Osteoblast (primary cell): ENCODE data around the gene PLCH2. TPM values are rescaled to one million over a fixed set of nuclear protein-coding genes. Genes with fewer than 3 reads are reported as not detected.

ENCODE experiments used
- DNase-seq: peaks from one replicate; pipeline ENCODE4 v3.0.0; 2011; ENCODE audit warnings: low spot score, mixed read lengths; ENCODE audit not compliant: insufficient read length; ENCODE audit errors: missing footprints
- H2AFZ ChIP-seq: 2 replicates; pipeline ENCODE4 v1.6.0; 2011; ENCODE audit warnings: mild to moderate bottlenecking, low read length
- H3K27ac ChIP-seq: 2 replicates; pipeline ENCODE4 v1.5.1; 2011; ENCODE audit warnings: mild to moderate bottlenecking, low read depth, low read length, moderate library complexity
- H3K27me3 ChIP-seq: 2 replicates; pipeline ENCODE4 v1.6.0; 2012; ENCODE audit warnings: mild to moderate bottlenecking, control low read depth, inconsistent platforms, low read length, moderate library complexity; ENCODE audit not compliant: insufficient read depth
- H3K36me3 ChIP-seq: 2 replicates; pipeline ENCODE4 v1.5.1; 2011; ENCODE audit warnings: mild to moderate bottlenecking, low read length, control low read depth, moderate library complexity; ENCODE audit not compliant: insufficient read depth
- H3K4me1 ChIP-seq: 2 replicates; pipeline ENCODE4 v1.5.1; 2011; ENCODE audit warnings: mild to moderate bottlenecking, low read length, control low read depth, moderate library complexity; ENCODE audit not compliant: insufficient read depth
- H3K4me2 ChIP-seq: 2 replicates; pipeline ENCODE4 v1.6.0; 2011; ENCODE audit warnings: mild to moderate bottlenecking, low read length; ENCODE audit not compliant: insufficient read depth
- H3K4me3 ChIP-seq: fragments of 200-600 bp; sonication (generic); 3 replicates; pipeline ENCODE4 v1.5.1; 2012; ENCODE audit warnings: mild to moderate bottlenecking, low read length, inconsistent platforms; ENCODE audit not compliant: insufficient read depth
- H3K79me2 ChIP-seq: 2 replicates; pipeline ENCODE4 v1.6.0; 2012; ENCODE audit warnings: mild to moderate bottlenecking, low read length, control low read depth, inconsistent platforms; ENCODE audit not compliant: insufficient read depth
- H3K9me3 ChIP-seq: 2 replicates; pipeline ENCODE4 v1.5.1; 2011; ENCODE audit warnings: low read depth, low read length, control low read depth
- H4K20me1 ChIP-seq: 2 replicates; pipeline ENCODE4 v1.6.0; 2012; ENCODE audit warnings: mild to moderate bottlenecking, low read length, control low read depth; ENCODE audit not compliant: insufficient read depth
- total RNA-seq: library from RNA; depleted of rRNA; stranded (reverse); fragments of >200 nt; gene quantifications from 2 replicates; pipeline ENCODE4 v1.2.3, GENCODE V29; 2012
- TF ChIP-seq, protein P1 (sequence below): IDR thresholded peaks from 2 replicates; pipeline ENCODE4 v1.5.1; 2011; ENCODE audit warnings: mild to moderate bottlenecking, low read depth, low read length, moderate library complexity; ENCODE audit errors: extremely low read depth

PLCH2 gene
- total RNA-seq, 1 donor, result under 0.01 TPM

DNA sequence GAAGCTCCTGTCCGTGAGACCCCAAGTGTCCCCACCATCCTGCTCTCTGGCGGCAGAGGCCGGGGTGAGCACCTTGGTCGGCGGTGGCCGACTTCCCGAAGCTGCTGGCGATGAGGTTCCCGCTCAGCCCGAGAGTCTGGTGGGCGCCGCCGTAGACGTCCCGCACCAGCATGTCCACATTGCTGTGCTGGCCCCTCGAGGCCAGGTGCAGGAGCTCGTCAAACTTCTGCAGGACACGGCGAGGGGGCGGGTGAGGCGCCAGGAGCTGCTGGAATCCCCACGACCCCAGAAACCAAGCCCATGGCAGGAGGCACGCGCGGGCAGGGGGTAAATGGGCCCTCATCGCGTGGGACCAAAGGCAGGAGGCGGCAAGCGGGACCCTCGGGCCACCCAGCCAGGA lies 43.6 kb downstream of the PLCH2 start:
- H3K4me2 ChIP-seq, result no peak overlapping the region
- peaks cover 31% of the 10 kb centered on the region for H3K36me3 ChIP-seq
- no peaks in the 10 kb centered on the region for H3K27me3 ChIP-seq
- H3K4me1 ChIP-seq, result peaks cover 6% of the 10 kb centered on the region
- no peak for DNase-seq
- H3K79me2 ChIP-seq, result peaks cover 35% of the 10 kb centered on the region
- H3K9me3 ChIP-seq, result no peaks in the 10 kb centered on the region
- no peak overlapping the region for H3K27ac ChIP-seq
- no peak overlapping the region for H2AFZ ChIP-seq
- H3K4me3 ChIP-seq, result no peak overlapping the region
- peaks cover 38% of the 10 kb centered on the region for H4K20me1 ChIP-seq
- TF ChIP-seq, protein P1, sequence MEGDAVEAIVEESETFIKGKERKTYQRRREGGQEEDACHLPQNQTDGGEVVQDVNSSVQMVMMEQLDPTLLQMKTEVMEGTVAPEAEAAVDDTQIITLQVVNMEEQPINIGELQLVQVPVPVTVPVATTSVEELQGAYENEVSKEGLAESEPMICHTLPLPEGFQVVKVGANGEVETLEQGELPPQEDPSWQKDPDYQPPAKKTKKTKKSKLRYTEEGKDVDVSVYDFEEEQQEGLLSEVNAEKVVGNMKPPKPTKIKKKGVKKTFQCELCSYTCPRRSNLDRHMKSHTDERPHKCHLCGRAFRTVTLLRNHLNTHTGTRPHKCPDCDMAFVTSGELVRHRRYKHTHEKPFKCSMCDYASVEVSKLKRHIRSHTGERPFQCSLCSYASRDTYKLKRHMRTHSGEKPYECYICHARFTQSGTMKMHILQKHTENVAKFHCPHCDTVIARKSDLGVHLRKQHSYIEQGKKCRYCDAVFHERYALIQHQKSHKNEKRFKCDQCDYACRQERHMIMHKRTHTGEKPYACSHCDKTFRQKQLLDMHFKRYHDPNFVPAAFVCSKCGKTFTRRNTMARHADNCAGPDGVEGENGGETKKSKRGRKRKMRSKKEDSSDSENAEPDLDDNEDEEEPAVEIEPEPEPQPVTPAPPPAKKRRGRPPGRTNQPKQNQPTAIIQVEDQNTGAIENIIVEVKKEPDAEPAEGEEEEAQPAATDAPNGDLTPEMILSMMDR, result no peak

DNA sequence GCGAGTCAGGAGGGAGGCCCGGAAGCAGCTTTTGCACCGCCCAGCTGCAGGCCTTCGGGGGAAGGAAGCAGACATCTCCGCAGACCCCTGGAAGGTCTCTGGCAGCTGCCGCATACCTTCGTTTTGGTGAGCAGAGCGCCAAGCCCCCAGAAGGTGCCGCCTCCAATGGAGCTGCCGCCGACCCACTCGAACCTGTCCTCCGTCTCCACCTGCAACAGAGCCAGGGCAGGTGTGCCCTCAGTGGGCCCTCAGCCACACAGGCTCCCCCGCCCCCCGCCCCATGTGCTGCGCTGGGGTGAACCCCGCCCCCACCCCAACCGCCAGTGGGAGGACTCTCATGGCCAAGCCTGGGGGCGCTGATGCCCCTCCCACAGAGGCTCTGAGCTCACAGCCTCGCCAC lies 44.1 kb downstream of the PLCH2 start:
- no peak for DNase-seq
- H2AFZ ChIP-seq, result no peak overlapping the region
- TF ChIP-seq, protein P1, result no peak
- H3K36me3 ChIP-seq, result peaks cover 31% of the 10 kb centered on the region
- H3K27me3 ChIP-seq, result no peaks in the 10 kb centered on the region
- no peak overlapping the region for H3K4me3 ChIP-seq
- peaks cover 40% of the 10 kb centered on the region for H4K20me1 ChIP-seq
- peaks cover 11% of the 10 kb centered on the region for H3K4me1 ChIP-seq
- no peak overlapping the region for H3K27ac ChIP-seq
- no peaks in the 10 kb centered on the region for H3K9me3 ChIP-seq
- H3K4me2 ChIP-seq, result no peak overlapping the region
- H3K79me2 ChIP-seq, result peaks cover 40% of the 10 kb centered on the region

DNA sequence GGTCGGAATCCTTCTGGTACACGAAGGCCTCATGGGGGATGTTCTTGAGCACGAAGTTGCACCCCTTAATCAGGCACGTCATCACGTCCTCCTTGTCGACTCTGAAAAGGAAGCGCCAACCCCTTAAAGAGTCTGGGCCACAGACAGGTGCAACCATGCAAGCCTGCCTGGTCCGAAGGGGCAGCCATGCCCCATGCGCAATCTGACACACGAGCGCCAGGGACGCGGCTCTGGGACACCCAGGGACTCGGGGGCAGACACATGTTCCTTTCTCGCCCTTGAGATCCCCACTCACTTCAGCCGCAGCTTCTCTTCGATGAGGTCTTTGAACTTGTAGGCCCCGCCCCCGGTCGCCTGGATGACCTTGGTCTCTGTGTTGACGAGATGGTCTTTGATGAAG lies 44.7 kb downstream of the PLCH2 start:
- Histone ChIP-seq H4K20me1 (peaks cover 44% of the 10 kb centered on the region), H3K4me1 (peaks cover 16% of the 10 kb centered on the region), H3K36me3 (peaks cover 28% of the 10 kb centered on the region), H3K27me3 (no peaks in the 10 kb centered on the region), H3K79me2 (peaks cover 46% of the 10 kb centered on the region), H3K27ac (no peak overlapping the region), H2AFZ (no peak overlapping the region), H3K4me3 (no peak overlapping the region), H3K4me2 (no peak overlapping the region), H3K9me3 (no peaks in the 10 kb centered on the region)
- DNase-seq, result no peak
- TF ChIP-seq, protein P1, result no peak

DNA sequence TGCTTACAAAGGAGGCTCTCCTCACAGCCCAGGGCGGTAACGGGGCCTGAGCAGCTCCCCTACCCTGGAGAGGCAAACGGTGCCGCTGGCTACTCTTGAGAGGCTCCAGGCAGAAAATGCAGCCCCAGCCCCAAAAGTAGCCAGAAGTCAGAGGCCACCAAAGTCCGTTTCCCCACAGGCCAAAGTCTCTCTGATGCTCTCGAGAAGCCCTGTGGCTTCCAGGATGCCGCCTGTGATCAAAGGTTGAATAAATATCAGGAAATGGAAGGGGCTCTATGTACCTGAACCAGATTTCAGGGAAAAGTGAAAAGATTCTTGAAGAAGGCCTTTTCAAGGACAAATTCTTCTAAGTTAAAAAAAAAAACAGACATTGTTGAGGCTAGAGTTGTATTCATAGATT lies 46.1 kb downstream of the PLCH2 start:
- Histone ChIP-seq H3K4me2 (no peak overlapping the region), H3K9me3 (no peaks in the 10 kb centered on the region), H3K27ac (no peak overlapping the region), H3K36me3 (peaks cover 27% of the 10 kb centered on the region), H3K4me1 (peaks cover 20% of the 10 kb centered on the region), H3K4me3 (no peak overlapping the region), H2AFZ (no peak overlapping the region), H3K27me3 (no peaks in the 10 kb centered on the region), H4K20me1 (peaks cover 44% of the 10 kb centered on the region), H3K79me2 (peaks cover 48% of the 10 kb centered on the region)
- no peak for DNase-seq
- TF ChIP-seq, protein P1, result no peak
